Panc1 (cell line): Measurements from ENCODE around the gene TGFBI.

Source experiments
- CTCF ChIP-seq: fragments of 450-650 bp; IDR thresholded peaks from 2 replicates; pipeline ENCODE4 v1.5.1; 2017; ENCODE audit warnings: mild to moderate bottlenecking
- POLR2AphosphoS5 ChIP-seq: IDR thresholded peaks from 2 replicates; pipeline ENCODE4 v1.6.1; 2012; ENCODE audit warnings: mild to moderate bottlenecking, low read depth, low read length, moderate library complexity

DNA sequence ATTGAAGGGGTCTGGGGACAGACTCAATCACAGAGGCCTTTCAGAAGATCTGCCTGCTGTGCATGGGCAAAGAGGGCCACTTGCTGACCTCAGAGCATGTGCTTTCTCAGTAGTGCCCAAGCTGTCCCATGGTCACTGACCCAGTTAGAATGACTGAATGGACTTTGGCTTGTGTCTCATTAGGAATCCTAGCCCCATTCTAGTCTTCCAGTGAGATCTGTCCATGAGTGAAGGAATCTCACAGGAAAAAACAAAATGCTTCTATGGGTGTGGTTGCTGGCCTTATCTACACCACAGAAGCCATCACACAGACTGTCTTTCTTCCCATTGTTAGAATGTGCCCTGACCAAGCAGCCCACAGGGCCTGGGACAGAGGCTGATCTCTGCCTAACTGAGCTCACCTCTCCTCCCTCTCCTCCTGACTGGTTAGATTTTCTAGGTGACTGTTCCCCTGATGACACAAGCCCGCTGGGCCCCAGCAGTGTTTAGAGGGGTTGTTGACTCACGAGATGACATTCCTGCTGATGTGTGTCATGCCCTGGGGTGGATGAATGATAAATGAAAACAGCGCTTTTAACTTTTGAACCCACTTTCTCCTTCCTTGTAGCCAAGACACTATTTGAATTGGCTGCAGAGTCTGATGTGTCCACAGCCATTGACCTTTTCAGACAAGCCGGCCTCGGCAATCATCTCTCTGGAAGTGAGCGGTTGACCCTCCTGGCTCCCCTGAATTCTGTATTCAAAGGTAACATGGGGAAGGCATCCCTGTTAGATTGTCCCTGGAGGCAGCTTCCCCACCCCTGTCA is 24.8 kb downstream of the TGFBI start:
- TF ChIP-seq CTCF (no peak), POLR2AphosphoS5 (peak; percentile 27; the same call in 1 of the 2 replicates)
